ENCODE measurements around the gene C5. TPM values are rescaled to one million over a fixed set of nuclear protein-coding genes. Genes with fewer than 3 reads are reported as not detected.

C5 gene
- total RNA-seq, 2 experiments from 2014 or later, result 0.89 to 1.3 TPM

DNA sequence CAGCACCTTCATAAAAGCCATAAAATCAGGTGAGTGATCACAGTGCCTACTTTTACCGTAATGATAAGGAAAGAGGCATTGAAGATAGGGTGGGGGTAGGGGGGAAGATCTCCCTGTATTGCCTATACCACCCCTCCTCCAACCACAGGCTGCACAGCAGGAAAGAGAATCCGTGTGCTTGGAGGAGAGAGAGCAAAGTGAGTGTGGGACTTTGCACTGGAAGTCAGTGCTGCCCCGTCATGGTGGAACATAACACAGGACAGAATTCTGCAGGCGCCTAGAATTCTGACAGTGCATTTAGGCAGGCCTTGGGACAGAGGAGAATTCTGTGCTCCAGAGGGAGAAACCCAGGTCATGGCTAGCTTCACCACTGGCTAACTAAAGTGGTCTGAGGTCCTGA is 3.5 kb upstream of the C5 start:
- Histone ChIP-seq H3K36me3 (ENCODE audit: insufficient read depth, low read length) (no peaks in the 10 kb centered on the region), H3K4me1 (ENCODE audit: insufficient read depth, low read length) (no peaks in the 10 kb centered on the region), H3K27ac (ENCODE audit: low read depth in 1 of 2, low read length in 2 of 2) (no peak overlapping the region), H3K27me3 (ENCODE audit: control insufficient read depth in 1 of 2, insufficient read depth in 2 of 2, low read length in 2 of 2) (no peaks in the 10 kb centered on the region), H3K4me3 (ENCODE audit: low read length) (no peak overlapping the region), H3K9me3 (ENCODE audit: control insufficient read depth in 1 of 2, insufficient read depth in 1 of 2, low read length in 2 of 2) (peaks cover 0 to 3% of the 10 kb centered on the region in 2 experiments)
- POLR2A ChIA-PET, result no interaction called here
- Mint-ChIP-seq H3K27me3 (no peaks in the 10 kb centered on the region), H3K4me3 (no peak overlapping the region), H3K4me1 (ENCODE audit: low read depth) (no peaks in the 10 kb centered on the region), H3K27ac (no peak overlapping the region), H3K9me3 (peaks cover 2% of the 10 kb centered on the region), H3K36me3 (ENCODE audit: low read depth) (no peaks in the 10 kb centered on the region)
- TF ChIP-seq, protein P1, sequence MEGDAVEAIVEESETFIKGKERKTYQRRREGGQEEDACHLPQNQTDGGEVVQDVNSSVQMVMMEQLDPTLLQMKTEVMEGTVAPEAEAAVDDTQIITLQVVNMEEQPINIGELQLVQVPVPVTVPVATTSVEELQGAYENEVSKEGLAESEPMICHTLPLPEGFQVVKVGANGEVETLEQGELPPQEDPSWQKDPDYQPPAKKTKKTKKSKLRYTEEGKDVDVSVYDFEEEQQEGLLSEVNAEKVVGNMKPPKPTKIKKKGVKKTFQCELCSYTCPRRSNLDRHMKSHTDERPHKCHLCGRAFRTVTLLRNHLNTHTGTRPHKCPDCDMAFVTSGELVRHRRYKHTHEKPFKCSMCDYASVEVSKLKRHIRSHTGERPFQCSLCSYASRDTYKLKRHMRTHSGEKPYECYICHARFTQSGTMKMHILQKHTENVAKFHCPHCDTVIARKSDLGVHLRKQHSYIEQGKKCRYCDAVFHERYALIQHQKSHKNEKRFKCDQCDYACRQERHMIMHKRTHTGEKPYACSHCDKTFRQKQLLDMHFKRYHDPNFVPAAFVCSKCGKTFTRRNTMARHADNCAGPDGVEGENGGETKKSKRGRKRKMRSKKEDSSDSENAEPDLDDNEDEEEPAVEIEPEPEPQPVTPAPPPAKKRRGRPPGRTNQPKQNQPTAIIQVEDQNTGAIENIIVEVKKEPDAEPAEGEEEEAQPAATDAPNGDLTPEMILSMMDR (IDR thresholded peaks at IDR 0.05), result no peak
- intact Hi-C loops (cut with DNase I, micrococcal nuclease), result loop anchor here in 1 of 2 experiments (10.0 kb wide), 1 partner anchor 109 kb away; no protein-coding TSS in a partner anchor
- CTCF ChIA-PET, result no interaction called here
- ATAC-seq (ENCODE audit: poor library complexity), result no peak
- DNase-seq, result no peak

DNA sequence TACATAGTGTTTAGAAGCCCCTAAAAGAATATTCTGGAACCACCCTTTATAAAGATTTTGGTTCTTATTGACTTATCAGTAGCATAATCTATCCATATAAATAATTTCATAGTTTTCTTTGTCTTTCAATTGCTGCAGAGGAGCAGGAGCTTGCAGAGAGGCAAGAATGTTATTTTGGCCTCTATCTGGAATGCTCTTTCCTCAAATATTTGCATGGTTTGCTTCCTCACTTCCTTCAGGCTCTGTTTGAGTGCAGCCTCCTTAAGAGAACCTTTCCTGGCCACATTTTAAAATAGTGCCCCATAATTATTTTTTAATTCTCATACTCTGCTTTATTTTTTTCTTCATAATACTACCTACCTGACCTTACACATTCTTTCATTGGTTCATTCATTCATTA is 1.5 kb downstream of the C5 start:
- Mint-ChIP-seq H3K27me3 (no peaks in the 10 kb centered on the region), H3K27ac (no peak overlapping the region), H3K9me3 (no peaks in the 10 kb centered on the region), H3K4me1 (ENCODE audit: low read depth) (no peaks in the 10 kb centered on the region), H3K36me3 (ENCODE audit: low read depth) (no peaks in the 10 kb centered on the region), H3K4me3 (no peak overlapping the region)
- no peaks in the 10 kb centered on the region for H3K4me1 ChIP-seq (ENCODE audit: insufficient read depth, low read length)
- H3K4me3 ChIP-seq (ENCODE audit: low read length), result no peak overlapping the region
- H3K27me3 ChIP-seq (ENCODE audit: control insufficient read depth in 1 of 2, insufficient read depth in 2 of 2, low read length in 2 of 2), result no peaks in the 10 kb centered on the region
- ChIA-PET CTCF (interaction anchor here (1.1 to 1.3 kb wide), 2 partner anchors 11 to 59 kb away, joined by 3 to 4 read pairs; no protein-coding TSS in a partner anchor), POLR2A (no interaction called here)
- TF ChIP-seq, protein P1 (IDR thresholded peaks at IDR 0.05), result no peak
- H3K36me3 ChIP-seq (ENCODE audit: insufficient read depth, low read length), result no peaks in the 10 kb centered on the region
- ATAC-seq (ENCODE audit: poor library complexity) (no peak), DNase-seq (no peak)
- no peak overlapping the region for H3K27ac ChIP-seq (ENCODE audit: low read depth in 1 of 2, low read length in 2 of 2)
- intact Hi-C loops (cut with DNase I, micrococcal nuclease), result no loop called here
- no peaks in the 10 kb centered on the region for H3K9me3 ChIP-seq (ENCODE audit: control insufficient read depth in 1 of 2, insufficient read depth in 1 of 2, low read length in 2 of 2)

DNA sequence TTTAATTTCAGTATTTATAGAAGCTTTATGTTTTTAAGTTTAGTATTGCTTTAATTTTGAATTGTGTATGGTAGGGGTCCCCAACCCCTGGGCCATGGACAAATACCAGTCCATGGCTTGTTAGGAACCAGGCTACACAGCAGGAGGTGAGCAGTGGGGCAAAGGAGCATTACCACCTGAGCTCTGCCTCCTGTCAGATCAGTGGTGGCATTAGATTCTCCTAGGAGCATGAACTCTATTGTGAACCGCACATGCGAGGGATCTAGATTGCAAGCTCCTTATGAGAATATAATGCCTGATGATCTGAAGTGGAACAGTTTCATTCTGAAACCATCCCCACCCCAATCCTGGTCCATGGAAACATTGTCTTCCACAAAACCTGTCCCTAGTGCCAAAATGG is 1.9 kb downstream of the C5 start:
- H3K4me1 ChIP-seq (ENCODE audit: insufficient read depth, low read length), result no peaks in the 10 kb centered on the region
- Mint-ChIP-seq H3K27me3 (no peaks in the 10 kb centered on the region), H3K36me3 (ENCODE audit: low read depth) (no peaks in the 10 kb centered on the region), H3K9me3 (no peaks in the 10 kb centered on the region), H3K27ac (no peak overlapping the region), H3K4me3 (no peak overlapping the region), H3K4me1 (ENCODE audit: low read depth) (no peaks in the 10 kb centered on the region)
- H3K9me3 ChIP-seq (ENCODE audit: control insufficient read depth in 1 of 2, insufficient read depth in 1 of 2, low read length in 2 of 2), result no peaks in the 10 kb centered on the region
- no peaks in the 10 kb centered on the region for H3K36me3 ChIP-seq (ENCODE audit: insufficient read depth, low read length)
- TF ChIP-seq, protein P1 (IDR thresholded peaks at IDR 0.05), result no peak
- H3K27me3 ChIP-seq (ENCODE audit: control insufficient read depth in 1 of 2, insufficient read depth in 2 of 2, low read length in 2 of 2), result no peaks in the 10 kb centered on the region
- POLR2A ChIA-PET, result no interaction called here
- H3K4me3 ChIP-seq (ENCODE audit: low read length), result no peak overlapping the region
- intact Hi-C loops (cut with DNase I, micrococcal nuclease), result no loop called here
- CTCF ChIA-PET, result interaction anchor here (1.1 to 1.3 kb wide), 2 partner anchors 10 to 59 kb away, joined by 3 to 4 read pairs; no protein-coding TSS in a partner anchor
- H3K27ac ChIP-seq (ENCODE audit: low read depth in 1 of 2, low read length in 2 of 2), result no peak overlapping the region
- no peak for ATAC-seq (ENCODE audit: poor library complexity)
- no peak for DNase-seq
